WTC11 (cell line): ENCODE data around the gene PNMA8C. TPM values are rescaled to one million over a fixed set of nuclear protein-coding genes. Genes with fewer than 3 reads are reported as not detected.

ENCODE experiments used
- CREB1 ChIP-seq: sonication (generic); formaldehyde crosslinking; IDR thresholded peaks from 2 replicates; pipeline ENCODE4 v1.8.0; 2023; ENCODE audit warnings: mild to moderate bottlenecking, missing genetic modification reagents
- FOXK1 ChIP-seq: sonication (generic); formaldehyde crosslinking; IDR thresholded peaks from 2 replicates; pipeline ENCODE4 v1.8.0; 2022; ENCODE audit warnings: mild to moderate bottlenecking, moderate library complexity, missing genetic modification reagents
- GRHL2 ChIP-seq: fragments of 250-450 bp; sonication (Bioruptor Pico); IDR thresholded peaks from 2 replicates; pipeline ENCODE4 v1.8.0; 2022; ENCODE audit warnings: mild to moderate bottlenecking, moderate library complexity; ENCODE audit not compliant: insufficient replicate concordance, severe bottlenecking
- HMGA2 ChIP-seq: fragments of 250-450 bp; sonication (Bioruptor Pico); IDR thresholded peaks from 2 replicates; pipeline ENCODE4 v1.4.0; 2021; ENCODE audit warnings: mild to moderate bottlenecking, moderate library complexity
- IRF2 ChIP-seq: sonication (generic); formaldehyde crosslinking; IDR thresholded peaks from 2 replicates; pipeline ENCODE4 v1.8.0; 2022; ENCODE audit warnings: low read depth, missing genetic modification reagents, borderline replicate concordance
- MXD4 ChIP-seq: fragments of 250-450 bp; sonication (Bioruptor Pico); IDR thresholded peaks from 2 replicates; pipeline ENCODE4 v1.8.0; 2021; ENCODE audit warnings: mild to moderate bottlenecking, moderate library complexity, borderline replicate concordance
- NR2C2 ChIP-seq: sonication (generic); formaldehyde crosslinking; IDR thresholded peaks from 2 replicates; pipeline ENCODE4 v1.8.0; 2022; ENCODE audit warnings: mild to moderate bottlenecking, missing genetic modification reagents
- SOX15 ChIP-seq: fragments of 250-450 bp; sonication (Bioruptor Pico); IDR thresholded peaks from 2 replicates; pipeline ENCODE4 v1.9.0; 2021; ENCODE audit warnings: mild to moderate bottlenecking
- SP1 ChIP-seq: sonication (generic); formaldehyde crosslinking; conservative IDR thresholded peaks from 2 replicates; pipeline ENCODE4 v1.8.1; 2022; ENCODE audit warnings: missing genetic modification reagents
- TEAD1 ChIP-seq: sonication (generic); formaldehyde crosslinking; IDR thresholded peaks from 2 replicates; pipeline ENCODE4 v1.8.0; 2022; ENCODE audit warnings: mild to moderate bottlenecking, missing genetic modification reagents
- TP53 ChIP-seq: sonication (generic); formaldehyde crosslinking; IDR thresholded peaks from 2 replicates; pipeline ENCODE4 v1.8.1; 2023; ENCODE audit warnings: mild to moderate bottlenecking, missing genetic modification reagents
- ZNF138 ChIP-seq: sonication (generic); formaldehyde crosslinking; conservative IDR thresholded peaks from 2 replicates; pipeline ENCODE4 v1.8.1; 2022; ENCODE audit warnings: mild to moderate bottlenecking, moderate library complexity, missing genetic modification reagents
- ZNF263 ChIP-seq: sonication (generic); formaldehyde crosslinking; IDR thresholded peaks from 2 replicates; pipeline ENCODE4 v1.8.1; 2022; ENCODE audit warnings: low read depth, mild to moderate bottlenecking, moderate library complexity, missing genetic modification reagents
- ZNF416 ChIP-seq: fragments of 250-450 bp; sonication (Bioruptor Pico); IDR thresholded peaks from 2 replicates; pipeline ENCODE4 v1.9.0; 2021; ENCODE audit warnings: mild to moderate bottlenecking, inconsistent platforms
- total RNA-seq: library from RNA; stranded (reverse); gene quantifications from 3 replicates; pipeline ENCODE4 v1.2.3, GENCODE V29; 2021
- TF ChIP-seq, protein P1 (sequence below): sonication (generic); formaldehyde crosslinking; IDR thresholded peaks from 2 replicates; pipeline ENCODE4 v1.8.0; 2022; ENCODE audit warnings: mild to moderate bottlenecking, missing genetic modification reagents
- TF ChIP-seq, protein P2 (sequence below): sonication (generic); formaldehyde crosslinking; IDR thresholded peaks from 2 replicates; pipeline ENCODE4 v1.8.1; 2023; ENCODE audit warnings: mild to moderate bottlenecking, missing genetic modification reagents, moderate library complexity
- TF ChIP-seq, protein P3 (sequence below): sonication (generic); formaldehyde crosslinking; IDR thresholded peaks from 2 replicates; pipeline ENCODE4 v1.8.1; 2023; ENCODE audit warnings: mild to moderate bottlenecking, missing genetic modification reagents, borderline replicate concordance
- TF ChIP-seq, protein P4 (sequence below): fragments of 250-450 bp; sonication (Bioruptor Pico); conservative IDR thresholded peaks from 2 replicates; pipeline ENCODE4 v1.9.0; 2021; ENCODE audit warnings: mild to moderate bottlenecking
- TF ChIP-seq, protein P5 (sequence below): sonication (generic); formaldehyde crosslinking; IDR thresholded peaks from 2 replicates; pipeline ENCODE4 v1.8.0; 2022; ENCODE audit warnings: missing genetic modification reagents
- TF ChIP-seq, protein P6 (sequence below): sonication (generic); formaldehyde crosslinking; IDR thresholded peaks from 2 replicates; pipeline ENCODE4 v1.8.1; 2022; ENCODE audit warnings: low read depth, missing genetic modification reagents, borderline replicate concordance
- TF ChIP-seq, protein P7 (sequence below): sonication (generic); formaldehyde crosslinking; IDR thresholded peaks from 2 replicates; pipeline ENCODE4 v1.8.1; 2023; ENCODE audit warnings: mild to moderate bottlenecking, missing genetic modification reagents
- TF ChIP-seq, protein P8 (sequence below): sonication (generic); formaldehyde crosslinking; IDR thresholded peaks from 2 replicates; pipeline ENCODE4 v1.8.1; 2022; ENCODE audit warnings: missing genetic modification reagents, borderline replicate concordance

Gene PNMA8C
- total RNA-seq, 1 experiment from 2014 or later: 1.2 TPM

DNA sequence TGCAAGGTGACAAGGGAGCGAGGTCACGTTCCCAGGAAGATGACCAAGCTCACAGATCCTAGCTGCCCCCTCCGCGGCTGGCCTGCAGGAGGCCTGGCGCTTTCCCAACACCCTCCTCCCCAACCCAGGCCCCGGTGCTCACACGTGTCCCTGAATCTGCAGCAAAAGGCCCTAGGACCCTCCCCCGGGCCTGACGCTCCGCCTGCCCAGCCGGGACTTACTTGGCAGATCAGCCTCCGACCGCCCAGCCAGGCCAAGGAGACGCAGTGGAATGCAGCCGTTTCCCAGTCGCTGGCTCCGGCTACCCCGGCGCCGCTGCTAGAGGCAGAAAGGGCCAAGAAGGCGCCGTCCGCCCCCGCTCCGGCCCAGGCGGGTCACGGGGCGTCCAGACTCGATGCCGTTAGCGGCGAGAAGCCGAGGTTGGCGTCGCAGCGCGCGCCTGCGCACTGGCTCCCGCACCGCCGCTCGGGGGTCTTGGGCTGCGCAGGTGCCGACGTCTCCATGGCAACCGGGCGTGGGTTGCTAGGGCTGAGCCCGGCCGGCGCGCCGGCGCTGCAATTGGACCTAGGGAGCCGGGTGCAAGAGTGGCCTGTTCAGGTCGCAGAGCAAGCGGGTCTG, 42.5 kb upstream of the PNMA8C start, which contains the start of gene PNMA8A (continued):
- TF ChIP-seq, protein P1, sequence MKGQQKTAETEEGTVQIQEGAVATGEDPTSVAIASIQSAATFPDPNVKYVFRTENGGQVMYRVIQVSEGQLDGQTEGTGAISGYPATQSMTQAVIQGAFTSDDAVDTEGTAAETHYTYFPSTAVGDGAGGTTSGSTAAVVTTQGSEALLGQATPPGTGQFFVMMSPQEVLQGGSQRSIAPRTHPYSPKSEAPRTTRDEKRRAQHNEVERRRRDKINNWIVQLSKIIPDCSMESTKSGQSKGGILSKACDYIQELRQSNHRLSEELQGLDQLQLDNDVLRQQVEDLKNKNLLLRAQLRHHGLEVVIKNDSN (CRISPR knock-in tag): no peak
- TF ChIP-seq, protein P2, sequence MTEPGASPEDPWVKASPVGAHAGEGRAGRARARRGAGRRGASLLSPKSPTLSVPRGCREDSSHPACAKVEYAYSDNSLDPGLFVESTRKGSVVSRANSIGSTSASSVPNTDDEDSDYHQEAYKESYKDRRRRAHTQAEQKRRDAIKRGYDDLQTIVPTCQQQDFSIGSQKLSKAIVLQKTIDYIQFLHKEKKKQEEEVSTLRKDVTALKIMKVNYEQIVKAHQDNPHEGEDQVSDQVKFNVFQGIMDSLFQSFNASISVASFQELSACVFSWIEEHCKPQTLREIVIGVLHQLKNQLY (CRISPR knock-in tag): no peak
- TF ChIP-seq TEAD1 (CRISPR knock-in tag): no peak
- no peak for TF ChIP-seq CREB1 (CRISPR knock-in tag)
- no peak for TF ChIP-seq GRHL2
- TF ChIP-seq NR2C2 (CRISPR knock-in tag): no peak
- TF ChIP-seq, protein P3, sequence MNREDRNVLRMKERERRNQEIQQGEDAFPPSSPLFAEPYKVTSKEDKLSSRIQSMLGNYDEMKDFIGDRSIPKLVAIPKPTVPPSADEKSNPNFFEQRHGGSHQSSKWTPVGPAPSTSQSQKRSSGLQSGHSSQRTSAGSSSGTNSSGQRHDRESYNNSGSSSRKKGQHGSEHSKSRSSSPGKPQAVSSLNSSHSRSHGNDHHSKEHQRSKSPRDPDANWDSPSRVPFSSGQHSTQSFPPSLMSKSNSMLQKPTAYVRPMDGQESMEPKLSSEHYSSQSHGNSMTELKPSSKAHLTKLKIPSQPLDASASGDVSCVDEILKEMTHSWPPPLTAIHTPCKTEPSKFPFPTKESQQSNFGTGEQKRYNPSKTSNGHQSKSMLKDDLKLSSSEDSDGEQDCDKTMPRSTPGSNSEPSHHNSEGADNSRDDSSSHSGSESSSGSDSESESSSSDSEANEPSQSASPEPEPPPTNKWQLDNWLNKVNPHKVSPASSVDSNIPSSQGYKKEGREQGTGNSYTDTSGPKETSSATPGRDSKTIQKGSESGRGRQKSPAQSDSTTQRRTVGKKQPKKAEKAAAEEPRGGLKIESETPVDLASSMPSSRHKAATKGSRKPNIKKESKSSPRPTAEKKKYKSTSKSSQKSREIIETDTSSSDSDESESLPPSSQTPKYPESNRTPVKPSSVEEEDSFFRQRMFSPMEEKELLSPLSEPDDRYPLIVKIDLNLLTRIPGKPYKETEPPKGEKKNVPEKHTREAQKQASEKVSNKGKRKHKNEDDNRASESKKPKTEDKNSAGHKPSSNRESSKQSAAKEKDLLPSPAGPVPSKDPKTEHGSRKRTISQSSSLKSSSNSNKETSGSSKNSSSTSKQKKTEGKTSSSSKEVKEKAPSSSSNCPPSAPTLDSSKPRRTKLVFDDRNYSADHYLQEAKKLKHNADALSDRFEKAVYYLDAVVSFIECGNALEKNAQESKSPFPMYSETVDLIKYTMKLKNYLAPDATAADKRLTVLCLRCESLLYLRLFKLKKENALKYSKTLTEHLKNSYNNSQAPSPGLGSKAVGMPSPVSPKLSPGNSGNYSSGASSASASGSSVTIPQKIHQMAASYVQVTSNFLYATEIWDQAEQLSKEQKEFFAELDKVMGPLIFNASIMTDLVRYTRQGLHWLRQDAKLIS: no peak
- TF ChIP-seq FOXK1: peak; percentile 44; the same call in 1 of the 2 replicates
- no peak for TF ChIP-seq MXD4 (CRISPR knock-in tag)
- TF ChIP-seq, protein P4, sequence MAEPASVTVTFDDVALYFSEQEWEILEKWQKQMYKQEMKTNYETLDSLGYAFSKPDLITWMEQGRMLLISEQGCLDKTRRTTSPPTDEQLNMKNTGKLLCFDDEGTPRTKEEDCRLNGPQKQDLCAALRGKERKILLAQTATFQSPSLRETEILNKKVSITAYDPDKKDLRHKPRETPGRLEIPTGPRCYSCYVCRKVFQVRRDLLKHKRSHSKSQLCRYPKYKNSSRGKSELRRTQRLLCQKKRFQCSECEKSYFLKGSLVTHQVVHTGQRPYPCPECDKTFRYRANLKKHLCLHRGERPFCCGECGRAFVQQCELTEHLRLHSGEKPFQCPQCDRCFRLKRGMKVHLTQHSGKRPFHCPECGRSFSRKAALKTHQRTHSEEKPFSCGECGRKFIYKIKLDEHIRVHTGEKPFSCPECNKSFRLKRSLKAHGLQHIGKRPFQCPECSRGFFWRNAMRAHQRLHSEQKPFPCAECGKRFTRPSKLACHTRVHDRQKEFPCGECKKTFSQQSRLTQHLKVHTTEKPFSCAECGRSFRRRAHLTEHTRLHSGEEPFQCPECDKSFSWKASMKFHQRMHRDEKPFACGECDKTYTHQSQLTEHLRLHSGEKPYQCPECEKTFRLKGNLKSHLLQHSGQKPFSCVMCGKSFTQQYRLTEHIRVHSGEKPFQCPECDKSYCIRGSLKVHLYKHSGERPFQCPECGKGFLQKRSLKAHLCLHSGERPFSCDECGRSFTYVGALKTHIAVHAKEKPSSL (CRISPR knock-in tag): no peak
- TF ChIP-seq TP53 (CRISPR knock-in tag): peak; percentile 48; the same call in 1 of the 2 replicates
- TF ChIP-seq ZNF416 (CRISPR knock-in tag): no peak
- TF ChIP-seq, protein P5, sequence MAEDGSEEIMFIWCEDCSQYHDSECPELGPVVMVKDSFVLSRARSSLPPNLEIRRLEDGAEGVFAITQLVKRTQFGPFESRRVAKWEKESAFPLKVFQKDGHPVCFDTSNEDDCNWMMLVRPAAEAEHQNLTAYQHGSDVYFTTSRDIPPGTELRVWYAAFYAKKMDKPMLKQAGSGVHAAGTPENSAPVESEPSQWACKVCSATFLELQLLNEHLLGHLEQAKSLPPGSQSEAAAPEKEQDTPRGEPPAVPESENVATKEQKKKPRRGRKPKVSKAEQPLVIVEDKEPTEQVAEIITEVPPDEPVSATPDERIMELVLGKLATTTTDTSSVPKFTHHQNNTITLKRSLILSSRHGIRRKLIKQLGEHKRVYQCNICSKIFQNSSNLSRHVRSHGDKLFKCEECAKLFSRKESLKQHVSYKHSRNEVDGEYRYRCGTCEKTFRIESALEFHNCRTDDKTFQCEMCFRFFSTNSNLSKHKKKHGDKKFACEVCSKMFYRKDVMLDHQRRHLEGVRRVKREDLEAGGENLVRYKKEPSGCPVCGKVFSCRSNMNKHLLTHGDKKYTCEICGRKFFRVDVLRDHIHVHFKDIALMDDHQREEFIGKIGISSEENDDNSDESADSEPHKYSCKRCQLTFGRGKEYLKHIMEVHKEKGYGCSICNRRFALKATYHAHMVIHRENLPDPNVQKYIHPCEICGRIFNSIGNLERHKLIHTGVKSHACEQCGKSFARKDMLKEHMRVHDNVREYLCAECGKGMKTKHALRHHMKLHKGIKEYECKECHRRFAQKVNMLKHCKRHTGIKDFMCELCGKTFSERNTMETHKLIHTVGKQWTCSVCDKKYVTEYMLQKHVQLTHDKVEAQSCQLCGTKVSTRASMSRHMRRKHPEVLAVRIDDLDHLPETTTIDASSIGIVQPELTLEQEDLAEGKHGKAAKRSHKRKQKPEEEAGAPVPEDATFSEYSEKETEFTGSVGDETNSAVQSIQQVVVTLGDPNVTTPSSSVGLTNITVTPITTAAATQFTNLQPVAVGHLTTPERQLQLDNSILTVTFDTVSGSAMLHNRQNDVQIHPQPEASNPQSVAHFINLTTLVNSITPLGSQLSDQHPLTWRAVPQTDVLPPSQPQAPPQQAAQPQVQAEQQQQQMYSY (CRISPR knock-in tag): no peak
- TF ChIP-seq ZNF263 (CRISPR knock-in tag): peak; percentile 93
- no peak for TF ChIP-seq IRF2 (CRISPR knock-in tag)
- TF ChIP-seq ZNF138 (CRISPR knock-in tag): no peak
- TF ChIP-seq, protein P6, sequence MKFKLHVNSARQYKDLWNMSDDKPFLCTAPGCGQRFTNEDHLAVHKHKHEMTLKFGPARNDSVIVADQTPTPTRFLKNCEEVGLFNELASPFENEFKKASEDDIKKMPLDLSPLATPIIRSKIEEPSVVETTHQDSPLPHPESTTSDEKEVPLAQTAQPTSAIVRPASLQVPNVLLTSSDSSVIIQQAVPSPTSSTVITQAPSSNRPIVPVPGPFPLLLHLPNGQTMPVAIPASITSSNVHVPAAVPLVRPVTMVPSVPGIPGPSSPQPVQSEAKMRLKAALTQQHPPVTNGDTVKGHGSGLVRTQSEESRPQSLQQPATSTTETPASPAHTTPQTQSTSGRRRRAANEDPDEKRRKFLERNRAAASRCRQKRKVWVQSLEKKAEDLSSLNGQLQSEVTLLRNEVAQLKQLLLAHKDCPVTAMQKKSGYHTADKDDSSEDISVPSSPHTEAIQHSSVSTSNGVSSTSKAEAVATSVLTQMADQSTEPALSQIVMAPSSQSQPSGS: no peak
- TF ChIP-seq SOX15 (CRISPR knock-in tag): no peak
- TF ChIP-seq, protein P7, sequence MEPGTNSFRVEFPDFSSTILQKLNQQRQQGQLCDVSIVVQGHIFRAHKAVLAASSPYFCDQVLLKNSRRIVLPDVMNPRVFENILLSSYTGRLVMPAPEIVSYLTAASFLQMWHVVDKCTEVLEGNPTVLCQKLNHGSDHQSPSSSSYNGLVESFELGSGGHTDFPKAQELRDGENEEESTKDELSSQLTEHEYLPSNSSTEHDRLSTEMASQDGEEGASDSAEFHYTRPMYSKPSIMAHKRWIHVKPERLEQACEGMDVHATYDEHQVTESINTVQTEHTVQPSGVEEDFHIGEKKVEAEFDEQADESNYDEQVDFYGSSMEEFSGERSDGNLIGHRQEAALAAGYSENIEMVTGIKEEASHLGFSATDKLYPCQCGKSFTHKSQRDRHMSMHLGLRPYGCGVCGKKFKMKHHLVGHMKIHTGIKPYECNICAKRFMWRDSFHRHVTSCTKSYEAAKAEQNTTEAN (CRISPR knock-in tag): 0 out of 2 replicates have a peak, but pooled peaks have one; percentile 29
- TF ChIP-seq, protein P8, sequence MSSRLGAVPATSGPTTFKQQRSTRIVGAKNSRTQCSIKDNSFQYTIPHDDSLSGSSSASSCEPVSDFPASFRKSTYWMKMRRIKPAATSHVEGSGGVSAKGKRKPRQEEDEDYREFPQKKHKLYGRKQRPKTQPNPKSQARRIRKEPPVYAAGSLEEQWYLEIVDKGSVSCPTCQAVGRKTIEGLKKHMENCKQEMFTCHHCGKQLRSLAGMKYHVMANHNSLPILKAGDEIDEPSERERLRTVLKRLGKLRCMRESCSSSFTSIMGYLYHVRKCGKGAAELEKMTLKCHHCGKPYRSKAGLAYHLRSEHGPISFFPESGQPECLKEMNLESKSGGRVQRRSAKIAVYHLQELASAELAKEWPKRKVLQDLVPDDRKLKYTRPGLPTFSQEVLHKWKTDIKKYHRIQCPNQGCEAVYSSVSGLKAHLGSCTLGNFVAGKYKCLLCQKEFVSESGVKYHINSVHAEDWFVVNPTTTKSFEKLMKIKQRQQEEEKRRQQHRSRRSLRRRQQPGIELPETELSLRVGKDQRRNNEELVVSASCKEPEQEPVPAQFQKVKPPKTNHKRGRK (CRISPR knock-in tag): no peak
- 0 out of 2 replicates have a peak, but pooled peaks have one; percentile 63 for TF ChIP-seq SP1 (CRISPR knock-in tag)
- TF ChIP-seq HMGA2 (CRISPR knock-in tag): no peak
